Memory B cell (primary cell): ENCODE data around the gene MARK1.
"Not testable (repeated sequence)": the region's sequence is repeated elsewhere in the genome, so short reads cannot be mapped to it uniquely, and the experiment has no call there.

ENCODE experiments used
- ATAC-seq: fragments of 150-1000 bp; cut with Tn5 transposase; 2 replicates; pipeline ENCODE4 v1.10.0; 2021; ENCODE audit warnings: low read depth, mild to moderate bottlenecking, moderate library complexity
- DNase-seq, 2 donors: peaks; one replicate each; pipeline ENCODE4 v3.0.0; 2022; ENCODE audit warnings: low spot score in 2 of 2
- H3K27ac Mint-ChIP-seq: one replicate; pipeline ENCODE4 v1.8.0; 2022; ENCODE audit warnings: mild to moderate bottlenecking, moderate library complexity, mixed read lengths
- H3K27me3 Mint-ChIP-seq: one replicate; pipeline ENCODE4 v1.8.0; 2022; ENCODE audit warnings: mixed read lengths
- H3K36me3 Mint-ChIP-seq: one replicate; pipeline ENCODE4 v1.8.0; 2022; ENCODE audit warnings: mild to moderate bottlenecking, mixed read lengths
- H3K4me1 Mint-ChIP-seq: one replicate; pipeline ENCODE4 v1.8.0; 2022; ENCODE audit warnings: mixed read lengths
- H3K4me3 Mint-ChIP-seq: one replicate; pipeline ENCODE4 v1.8.0; 2022; ENCODE audit warnings: mild to moderate bottlenecking, moderate library complexity, mixed read lengths
- H3K9me3 Mint-ChIP-seq: one replicate; pipeline ENCODE4 v1.8.0; 2022; ENCODE audit warnings: mixed read lengths

MARK1 gene

DNA sequence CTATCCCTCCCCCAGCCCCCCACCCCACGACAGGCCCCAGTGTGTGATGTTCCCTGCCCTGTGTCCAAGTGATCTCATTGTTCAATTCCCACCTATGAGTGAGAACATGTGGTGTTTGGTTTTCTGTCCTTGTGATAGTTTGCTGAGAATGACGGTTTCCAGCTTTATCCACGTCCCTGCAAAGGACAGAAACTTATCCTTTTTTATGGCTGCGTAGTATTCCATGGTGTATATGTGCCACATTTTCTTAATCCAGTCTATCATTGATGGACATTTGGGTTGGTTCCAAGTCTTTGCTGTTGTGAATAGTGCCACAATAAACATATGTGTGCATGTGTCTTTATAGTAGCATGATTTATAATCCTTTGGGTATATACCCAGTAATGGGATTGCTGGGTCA lies 77.7 kb downstream of the MARK1 start:
- H3K27me3 Mint-ChIP-seq, ATAC-seq, H3K36me3 Mint-ChIP-seq, H3K9me3 Mint-ChIP-seq, DNase-seq, H3K27ac Mint-ChIP-seq, H3K4me1 Mint-ChIP-seq, H3K4me3 Mint-ChIP-seq: not testable (repeated sequence)

DNA sequence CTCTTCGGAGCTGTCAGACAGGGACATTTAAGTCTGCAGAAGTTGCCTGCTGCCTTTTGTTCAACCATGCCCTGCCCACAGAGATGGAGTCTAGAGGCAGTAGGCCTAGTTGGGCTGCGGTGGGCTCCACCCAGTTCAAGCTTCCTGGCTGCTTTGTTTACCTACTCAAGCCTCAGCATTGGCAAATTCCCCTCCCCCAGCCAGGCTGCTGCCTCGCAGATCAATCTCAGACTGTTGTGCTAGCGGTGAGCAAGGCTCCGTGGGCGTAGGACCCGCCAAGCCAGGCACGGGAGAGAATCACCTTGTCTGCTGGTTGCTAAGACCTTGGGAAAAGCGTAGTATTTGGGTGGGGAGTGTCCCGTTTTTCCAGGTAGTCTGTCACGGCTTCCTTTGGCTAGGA lies 83.2 kb downstream of the MARK1 start:
- not testable (repeated sequence) for H3K27me3 Mint-ChIP-seq, H3K36me3 Mint-ChIP-seq, H3K4me1 Mint-ChIP-seq, H3K4me3 Mint-ChIP-seq, H3K27ac Mint-ChIP-seq, H3K9me3 Mint-ChIP-seq, ATAC-seq, DNase-seq

- H3K27ac Mint-ChIP-seq: no peak overlapping the region
- DNase-seq: no peak
- no peak overlapping the region for H3K4me3 Mint-ChIP-seq
- ATAC-seq: no peak
- H3K9me3 Mint-ChIP-seq: no peaks in the 10 kb centered on the region
- H3K4me1 Mint-ChIP-seq: no peaks in the 10 kb centered on the region
- no peaks in the 10 kb centered on the region for H3K27me3 Mint-ChIP-seq
- no peaks in the 10 kb centered on the region for H3K36me3 Mint-ChIP-seq
Observed at GRCh38 chr1:220616836-220617235, 88.9 kb downstream of the MARK1 start.

GRCh38 chr1:220628431-220628830 lies 100.5 kb downstream of the MARK1 start:
- Mint-ChIP-seq H3K9me3 (no peaks in the 10 kb centered on the region), H3K4me1 (peaks cover 2% of the 10 kb centered on the region), H3K36me3 (peaks cover 2% of the 10 kb centered on the region), H3K4me3 (no peak overlapping the region), H3K27me3 (peaks cover 4% of the 10 kb centered on the region), H3K27ac (no peak overlapping the region)
- DNase-seq: no peak
- ATAC-seq: no peak

DNA sequence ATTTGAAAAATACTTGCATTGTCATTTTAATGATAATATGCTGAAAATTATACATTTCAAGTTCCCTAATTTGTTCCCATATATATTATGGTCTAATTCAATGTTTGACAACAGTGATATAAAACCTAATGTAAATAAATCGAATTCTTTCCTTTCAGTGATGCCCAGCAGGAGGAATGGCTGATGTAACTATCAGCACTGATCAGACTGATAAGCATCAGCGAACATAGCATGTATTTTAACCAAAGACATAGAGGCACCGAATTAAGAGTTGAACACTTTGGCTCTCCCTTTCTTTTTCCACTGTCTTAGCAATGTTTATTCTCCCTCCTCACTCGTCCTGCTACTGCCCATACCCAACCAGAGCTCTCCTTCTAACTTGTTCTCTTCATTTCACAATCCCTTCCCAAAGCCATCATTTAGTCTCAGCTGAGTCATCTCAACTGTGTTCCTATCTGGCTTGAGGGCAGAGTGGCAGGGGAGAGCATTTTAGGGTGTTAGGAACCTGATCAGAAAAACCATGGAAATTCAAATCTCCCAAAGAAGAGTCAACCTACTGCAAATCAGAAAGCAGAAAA lies 103.4 kb downstream of the MARK1 start:
- H3K27ac Mint-ChIP-seq: no peak overlapping the region
- H3K4me1 Mint-ChIP-seq: peaks cover 2% of the 10 kb centered on the region
- H3K4me3 Mint-ChIP-seq: no peak overlapping the region
- no peak for DNase-seq
- H3K36me3 Mint-ChIP-seq: no peaks in the 10 kb centered on the region
- no peak for ATAC-seq
- peaks cover 2% of the 10 kb centered on the region for H3K27me3 Mint-ChIP-seq
- H3K9me3 Mint-ChIP-seq: no peaks in the 10 kb centered on the region

- H3K4me1 Mint-ChIP-seq: no peaks in the 10 kb centered on the region
- H3K27me3 Mint-ChIP-seq: no peaks in the 10 kb centered on the region
- H3K9me3 Mint-ChIP-seq: no peaks in the 10 kb centered on the region
- DNase-seq (no peak), ATAC-seq (no peak)
- H3K36me3 Mint-ChIP-seq: peaks cover 3% of the 10 kb centered on the region
- H3K27ac Mint-ChIP-seq: no peak overlapping the region
- no peak overlapping the region for H3K4me3 Mint-ChIP-seq
Observed at GRCh38 chr1:220637759-220638158, 109.8 kb downstream of the MARK1 start.

DNA sequence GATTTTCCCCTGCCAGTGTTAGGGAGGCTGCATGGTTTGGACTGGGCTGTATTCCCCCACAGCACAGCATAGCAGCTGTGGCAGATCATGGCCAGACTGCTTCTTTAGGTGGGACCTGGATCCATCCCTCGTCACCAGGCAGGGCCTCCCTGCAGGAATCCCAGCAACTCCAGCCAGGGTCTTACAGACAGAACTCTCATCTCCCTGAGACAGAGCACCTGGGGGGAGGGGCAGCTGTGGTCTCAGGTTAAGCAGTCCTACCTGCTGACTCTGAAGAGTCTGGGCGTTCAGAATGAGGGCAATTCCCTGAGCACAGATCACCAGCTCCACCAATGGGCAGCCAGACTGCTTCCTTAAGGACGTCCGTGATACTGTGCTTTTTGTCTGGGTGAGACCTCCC lies 114.3 kb downstream of the MARK1 start:
- DNase-seq: no peak
- Mint-ChIP-seq H3K36me3 (peaks cover 4% of the 10 kb centered on the region), H3K4me1 (no peaks in the 10 kb centered on the region), H3K27ac (no peak overlapping the region), H3K27me3 (no peaks in the 10 kb centered on the region), H3K4me3 (no peak overlapping the region), H3K9me3 (peaks cover 2% of the 10 kb centered on the region)
- ATAC-seq: no peak

DNA sequence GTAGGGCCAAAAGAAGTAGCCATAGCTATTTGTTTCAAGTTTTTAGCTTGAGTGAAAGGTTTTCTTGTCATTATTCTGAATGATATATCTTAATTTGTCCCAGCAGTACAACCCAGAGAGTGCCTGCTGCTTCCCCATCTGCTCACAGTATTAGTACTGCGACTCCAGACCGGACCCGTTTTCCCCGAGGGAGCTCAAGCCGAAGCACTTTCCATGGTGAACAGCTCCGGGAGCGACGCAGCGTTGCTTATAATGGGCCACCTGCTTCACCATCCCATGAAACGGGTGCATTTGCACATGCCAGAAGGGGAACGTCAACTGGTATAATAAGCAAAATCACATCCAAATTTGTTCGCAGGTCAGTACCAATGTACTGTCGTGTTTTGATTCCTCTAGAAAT lies 125.1 kb downstream of the MARK1 start:
- DNase-seq (no peak), ATAC-seq (no peak)
- no peak overlapping the region for H3K27ac Mint-ChIP-seq
- no peaks in the 10 kb centered on the region for H3K36me3 Mint-ChIP-seq
- no peaks in the 10 kb centered on the region for H3K9me3 Mint-ChIP-seq
- no peak overlapping the region for H3K4me3 Mint-ChIP-seq
- peaks cover 7% of the 10 kb centered on the region for H3K4me1 Mint-ChIP-seq
- H3K27me3 Mint-ChIP-seq: peaks cover 3% of the 10 kb centered on the region

DNA sequence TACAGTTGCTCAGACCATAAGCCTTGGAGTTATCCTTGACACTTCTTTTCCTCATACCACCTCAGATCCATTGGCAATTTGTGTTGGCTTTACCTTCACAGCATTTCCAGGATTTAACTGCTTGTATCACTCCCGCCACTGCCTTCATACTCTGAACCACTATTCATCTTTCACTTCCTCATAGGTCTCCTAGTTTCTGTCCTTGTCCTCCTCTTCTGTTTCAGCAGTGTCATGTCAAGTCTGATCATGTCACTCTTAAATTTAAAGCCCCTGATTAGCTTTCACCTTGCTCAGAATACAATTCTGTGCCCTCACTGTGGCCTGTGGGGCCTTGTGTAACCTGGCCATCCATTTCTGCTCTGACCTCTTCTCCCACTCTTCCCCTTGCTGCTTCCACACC lies 127.6 kb downstream of the MARK1 start:
- Mint-ChIP-seq H3K27me3 (peaks cover 3% of the 10 kb centered on the region), H3K27ac (no peak overlapping the region), H3K36me3 (no peaks in the 10 kb centered on the region), H3K4me1 (peaks cover 7% of the 10 kb centered on the region), H3K4me3 (no peak overlapping the region), H3K9me3 (no peaks in the 10 kb centered on the region)
- ATAC-seq (peak; percentile 63), DNase-seq (no peak)

- DNase-seq: no peak
- Mint-ChIP-seq H3K27me3 (peaks cover 7% of the 10 kb centered on the region), H3K36me3 (no peaks in the 10 kb centered on the region), H3K9me3 (no peaks in the 10 kb centered on the region), H3K4me3 (no peak overlapping the region), H3K4me1 (peaks cover 7% of the 10 kb centered on the region), H3K27ac (no peak overlapping the region)
- no peak for ATAC-seq
Observed at GRCh38 chr1:220655961-220656740, 128.2 kb downstream of the MARK1 start.

GRCh38 chr1:220666349-220666748 lies 138.4 kb downstream of the MARK1 start:
- H3K27ac Mint-ChIP-seq: no peak overlapping the region
- ATAC-seq (no peak), DNase-seq (no peak)
- H3K9me3 Mint-ChIP-seq: peaks cover 10% of the 10 kb centered on the region
- H3K4me3 Mint-ChIP-seq: no peak overlapping the region
- H3K36me3 Mint-ChIP-seq: peaks cover 2% of the 10 kb centered on the region
- H3K27me3 Mint-ChIP-seq: peaks cover 5% of the 10 kb centered on the region
- no peaks in the 10 kb centered on the region for H3K4me1 Mint-ChIP-seq

DNA sequence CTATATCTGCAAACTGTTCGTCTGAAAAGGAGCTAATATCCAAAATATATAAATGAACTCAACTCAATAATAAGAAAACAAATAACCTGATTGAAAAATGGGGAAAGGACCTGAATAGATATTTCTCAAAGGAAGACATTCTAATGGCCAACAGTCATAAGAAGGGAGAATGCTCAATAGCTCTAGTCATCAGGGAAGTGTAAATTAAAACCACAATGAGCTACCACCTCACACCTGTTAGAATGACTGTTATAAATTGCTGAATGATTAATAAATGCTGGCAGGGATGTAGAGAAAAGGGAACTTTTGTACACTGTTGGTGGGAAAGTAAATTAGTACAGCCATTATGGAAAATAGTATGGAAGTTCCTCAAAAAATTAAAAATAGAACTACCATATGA lies 141.1 kb downstream of the MARK1 start:
- H3K27me3 Mint-ChIP-seq: peaks cover 1% of the 10 kb centered on the region
- no peak for ATAC-seq
- no peak overlapping the region for H3K27ac Mint-ChIP-seq

DNA sequence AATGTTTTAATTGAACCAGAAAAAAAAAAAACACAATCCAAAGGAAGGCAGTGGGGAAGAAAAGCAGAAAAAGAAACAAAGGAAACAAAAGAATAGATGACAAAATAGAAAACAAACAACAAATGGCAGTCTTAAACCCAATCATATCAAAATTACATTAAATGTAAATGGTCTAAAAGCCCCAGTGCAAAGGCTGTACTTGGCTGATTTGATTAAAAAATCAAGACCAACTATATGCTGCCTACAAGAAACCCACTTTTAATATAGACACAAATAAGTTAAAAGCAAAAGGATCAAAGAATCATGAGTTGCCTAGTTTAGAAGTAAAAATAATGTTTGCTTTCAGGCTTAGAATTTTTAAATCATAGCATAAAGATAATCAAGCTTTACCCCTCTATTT lies 142.4 kb downstream of the MARK1 start:
- Mint-ChIP-seq H3K27me3 (peaks cover 2% of the 10 kb centered on the region), H3K27ac (no peak overlapping the region), H3K36me3 (peaks cover 2% of the 10 kb centered on the region), H3K9me3 (peaks cover 10% of the 10 kb centered on the region), H3K4me3 (no peak overlapping the region), H3K4me1 (no peaks in the 10 kb centered on the region)
- ATAC-seq (no peak), DNase-seq (no peak)

More for the DNA sequence above, 141.1 kb downstream of the MARK1 start:
- Mint-ChIP-seq H3K4me3 (no peak overlapping the region), H3K9me3 (peaks cover 10% of the 10 kb centered on the region), H3K36me3 (peaks cover 2% of the 10 kb centered on the region), H3K4me1 (no peaks in the 10 kb centered on the region)
- no peak for DNase-seq

DNA sequence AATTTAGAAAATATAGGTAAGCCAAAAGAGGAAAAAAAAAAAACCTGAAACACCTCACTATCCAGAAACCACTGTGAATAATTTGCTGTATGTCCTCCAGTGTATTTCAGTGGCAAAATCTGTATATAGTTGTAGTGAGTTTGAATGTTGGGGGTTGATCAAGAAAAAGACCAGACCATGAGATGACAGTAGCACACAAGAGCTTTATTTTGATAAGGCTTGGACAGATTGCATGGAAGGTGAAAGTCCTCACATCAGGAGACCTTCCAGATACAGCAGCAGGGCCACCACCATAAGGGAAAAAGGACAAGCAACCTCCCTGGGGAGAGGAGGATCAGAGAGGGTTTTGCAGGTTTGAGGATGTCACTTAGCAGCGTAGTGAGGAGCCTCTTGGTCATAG lies 146.0 kb downstream of the MARK1 start:
- no peak overlapping the region for H3K27ac Mint-ChIP-seq

DNA sequence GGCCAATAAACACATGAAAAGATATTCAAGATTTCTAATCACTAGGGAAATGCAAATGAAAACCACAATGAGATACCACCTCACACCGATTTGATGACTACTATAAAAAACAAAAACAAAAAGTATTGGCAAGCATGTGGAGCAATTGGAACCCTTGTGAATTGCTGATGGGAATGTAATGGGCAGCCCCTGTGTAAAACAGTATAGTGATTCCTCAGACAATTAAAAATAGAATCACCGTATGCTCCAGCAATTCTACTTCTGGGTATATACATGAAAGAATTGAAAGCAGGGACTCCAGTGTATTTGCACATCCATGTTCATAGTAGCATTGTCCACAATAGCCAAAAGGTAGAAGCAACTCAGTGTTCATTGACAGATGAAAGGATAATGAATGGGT lies 149.3 kb downstream of the MARK1 start:
- no peak overlapping the region for H3K27ac Mint-ChIP-seq
- no peaks in the 10 kb centered on the region for H3K36me3 Mint-ChIP-seq
- H3K4me1 Mint-ChIP-seq: peaks cover 3% of the 10 kb centered on the region
- DNase-seq (no peak), ATAC-seq (no peak)
- peaks cover 2% of the 10 kb centered on the region for H3K27me3 Mint-ChIP-seq
- H3K9me3 Mint-ChIP-seq: no peaks in the 10 kb centered on the region
- H3K4me3 Mint-ChIP-seq: no peak overlapping the region

More for the DNA sequence above, 146.0 kb downstream of the MARK1 start:
- no peak for ATAC-seq
- Mint-ChIP-seq H3K4me1 (peaks cover 3% of the 10 kb centered on the region), H3K4me3 (no peak overlapping the region), H3K9me3 (peaks cover 6% of the 10 kb centered on the region), H3K36me3 (peaks cover 2% of the 10 kb centered on the region), H3K27me3 (peaks cover 2% of the 10 kb centered on the region)
- no peak for DNase-seq
